ENCODE results near the gene KIF25.

The KIF25 gene

DNA sequence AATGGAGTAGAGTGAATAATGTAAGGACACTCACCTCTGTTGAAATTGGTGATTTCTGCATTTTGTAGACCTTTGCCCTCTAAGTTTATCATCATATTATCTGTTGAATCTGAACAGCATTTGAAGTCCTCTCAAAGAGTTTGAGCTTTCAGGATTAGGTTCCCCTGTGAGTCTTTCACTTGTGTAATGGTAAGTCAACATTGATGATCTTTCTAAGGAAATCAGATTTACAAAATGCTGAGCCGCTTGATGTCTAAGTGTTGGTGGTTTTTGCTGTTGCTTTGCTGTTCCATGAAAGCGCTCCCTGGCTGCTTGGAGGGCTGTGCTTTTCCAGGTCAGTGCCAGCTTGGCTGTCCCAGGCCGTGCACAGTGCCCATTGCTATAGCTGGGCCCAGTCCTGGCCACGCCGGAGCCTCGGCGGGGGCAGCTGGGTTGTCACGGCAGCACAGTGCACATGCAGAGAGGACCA is 33.8 kb upstream of the KIF25 start:
- TF ChIP-seq RAD21 (IDR thresholded peaks at IDR 0.05; ENCODE audit: low read depth) (no peak), TAF1 (IDR thresholded peaks at IDR 0.05; ENCODE audit: low read depth) (no peak), CREB1 (IDR thresholded peaks at IDR 0.05; ENCODE audit: low read depth) (no peak), NFIC (IDR thresholded peaks at IDR 0.05) (no peak), REST (IDR thresholded peaks at IDR 0.05; ENCODE audit: low read depth) (no peak), TCF12 (IDR thresholded peaks at IDR 0.05; ENCODE audit: low read depth) (no peak), YY1 (IDR thresholded peaks at IDR 0.05; ENCODE audit: low read depth) (no peak), FOXM1 (IDR thresholded peaks at IDR 0.05; ENCODE audit: borderline replicate concordance, low read depth) (no peak), MAX (IDR thresholded peaks at IDR 0.05) (no peak), TEAD4 (IDR thresholded peaks at IDR 0.05) (no peak), CEBPB (IDR thresholded peaks at IDR 0.05) (no peak), EP300 (IDR thresholded peaks at IDR 0.05; ENCODE audit: borderline replicate concordance) (no peak), ZBTB7A (IDR thresholded peaks at IDR 0.05; ENCODE audit: low read depth) (no peak), EGR1 (IDR thresholded peaks at IDR 0.05) (no peak)
- TF ChIP-seq, protein P1, sequence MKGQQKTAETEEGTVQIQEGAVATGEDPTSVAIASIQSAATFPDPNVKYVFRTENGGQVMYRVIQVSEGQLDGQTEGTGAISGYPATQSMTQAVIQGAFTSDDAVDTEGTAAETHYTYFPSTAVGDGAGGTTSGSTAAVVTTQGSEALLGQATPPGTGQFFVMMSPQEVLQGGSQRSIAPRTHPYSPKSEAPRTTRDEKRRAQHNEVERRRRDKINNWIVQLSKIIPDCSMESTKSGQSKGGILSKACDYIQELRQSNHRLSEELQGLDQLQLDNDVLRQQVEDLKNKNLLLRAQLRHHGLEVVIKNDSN (IDR thresholded peaks at IDR 0.05): no peak

DNA sequence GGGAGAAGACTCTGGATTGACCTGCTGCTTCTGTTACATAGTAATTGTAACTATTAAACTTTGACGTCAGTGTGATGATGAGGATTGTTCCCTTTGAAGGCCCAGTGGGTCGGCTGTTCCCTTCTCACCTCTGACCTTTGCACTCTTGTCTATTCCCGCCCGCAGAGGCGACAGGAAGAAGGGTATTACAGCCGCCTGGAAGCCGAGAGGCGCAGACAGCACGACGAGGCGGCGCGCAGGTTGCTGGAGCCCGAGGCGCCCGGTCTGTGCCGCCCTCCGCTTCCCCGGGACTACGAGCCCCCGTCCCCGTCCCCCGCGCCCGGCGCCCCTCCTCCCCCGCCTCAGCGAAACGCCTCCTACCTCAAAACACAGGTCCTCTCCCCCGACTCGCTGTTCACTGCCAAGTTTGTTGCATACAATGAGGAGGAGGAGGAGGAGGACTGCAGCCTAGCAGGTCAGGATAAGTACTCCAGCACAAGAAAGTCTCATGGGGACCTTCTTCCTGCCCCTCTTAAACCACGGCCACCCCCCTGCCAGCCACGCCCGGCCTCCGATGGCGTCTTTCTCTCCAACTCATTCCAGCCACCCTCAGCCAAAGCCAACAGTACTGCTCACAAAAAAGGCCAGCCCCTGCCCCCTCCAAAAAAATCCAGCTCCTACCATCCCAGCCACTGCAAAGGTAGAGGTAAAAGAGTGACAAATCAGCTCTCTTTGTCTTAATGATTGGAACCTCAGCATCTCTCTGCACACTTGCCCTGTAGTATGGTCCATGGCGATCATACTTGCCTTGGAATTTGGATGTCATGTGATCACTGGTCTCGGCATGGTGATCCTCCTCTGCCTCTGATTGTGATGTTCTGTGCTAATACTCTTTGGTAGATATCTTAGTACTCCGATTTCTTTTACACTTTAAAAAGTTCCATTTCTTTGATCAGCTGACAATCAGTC is 31.6 kb upstream of the KIF25 start:
- no peak for TF ChIP-seq REST (IDR thresholded peaks at IDR 0.05; ENCODE audit: low read depth)
- TF ChIP-seq NFIC (IDR thresholded peaks at IDR 0.05): no peak

DNA sequence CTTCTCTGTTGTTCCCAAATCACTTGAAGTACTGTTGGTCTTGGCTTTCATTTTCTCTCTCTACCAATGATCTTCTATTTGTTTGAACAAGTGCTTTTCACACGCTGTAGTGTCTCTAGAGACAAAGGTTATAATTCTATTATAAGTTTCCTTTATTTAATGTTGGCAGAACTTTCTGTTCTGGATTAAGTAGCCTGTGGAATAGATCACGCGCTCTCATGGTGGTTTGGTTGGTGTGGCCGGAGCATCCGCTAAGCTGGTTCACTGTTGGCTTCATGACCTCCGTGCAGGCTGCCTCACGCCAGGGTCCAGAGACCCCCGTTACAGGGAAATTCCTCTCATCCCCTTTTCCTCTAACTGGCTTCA is 30.9 kb upstream of the KIF25 start:
- TF ChIP-seq CEBPB (IDR thresholded peaks at IDR 0.05) (no peak), MAX (IDR thresholded peaks at IDR 0.05) (no peak), NFIC (IDR thresholded peaks at IDR 0.05) (no peak), EP300 (IDR thresholded peaks at IDR 0.05; ENCODE audit: borderline replicate concordance) (no peak), TCF12 (IDR thresholded peaks at IDR 0.05; ENCODE audit: low read depth) (no peak)

DNA sequence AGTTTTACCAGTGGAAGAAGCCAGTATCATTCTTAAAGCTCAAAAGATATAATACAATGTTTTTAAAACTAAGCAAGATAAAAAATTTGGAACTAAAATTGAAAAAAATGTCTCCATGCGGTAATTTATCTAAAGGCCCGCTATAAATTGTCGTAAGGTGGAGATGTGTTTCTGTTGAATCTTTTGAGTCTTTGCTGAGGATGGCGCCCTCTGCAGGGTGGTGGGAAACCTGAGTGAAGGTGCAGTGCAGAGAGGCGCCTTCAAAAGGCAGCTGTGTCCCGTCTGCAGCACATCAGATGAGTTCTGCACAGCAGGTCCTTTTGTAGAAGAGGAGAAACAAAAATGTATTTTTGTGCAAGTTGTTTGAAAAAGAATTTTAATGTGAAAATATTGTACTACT is 29.4 kb upstream of the KIF25 start:
- no peak for TF ChIP-seq FOXM1 (IDR thresholded peaks at IDR 0.05; ENCODE audit: borderline replicate concordance, low read depth)
- TF ChIP-seq TEAD4 (IDR thresholded peaks at IDR 0.05): no peak
- no peak for TF ChIP-seq TAF1 (IDR thresholded peaks at IDR 0.05; ENCODE audit: low read depth)
- peak; percentile 57 for TF ChIP-seq RAD21 (IDR thresholded peaks at IDR 0.05; ENCODE audit: low read depth)
- TF ChIP-seq EGR1 (IDR thresholded peaks at IDR 0.05): no peak
- TF ChIP-seq CREB1 (IDR thresholded peaks at IDR 0.05; ENCODE audit: low read depth): no peak
- no peak for TF ChIP-seq MAX (IDR thresholded peaks at IDR 0.05)

DNA sequence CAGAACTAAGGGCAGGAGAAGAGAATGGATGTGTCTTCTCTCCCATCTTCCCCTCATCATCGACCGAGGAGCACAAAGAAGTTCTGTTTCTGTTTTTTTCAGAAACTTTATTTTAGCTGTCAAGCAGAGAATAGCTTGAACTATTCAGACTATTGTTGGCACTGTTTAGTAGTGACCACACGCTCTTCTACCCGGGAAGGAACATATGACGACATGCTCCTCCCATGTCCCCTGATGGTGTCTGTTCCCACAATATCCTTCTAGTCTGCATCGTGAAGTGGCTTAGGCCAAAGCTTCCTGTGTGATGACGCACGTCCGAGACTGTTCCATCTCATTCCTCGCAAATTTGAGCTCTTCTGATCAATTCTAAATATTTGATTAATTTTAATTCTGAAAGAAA is 27.2 kb upstream of the KIF25 start:
- TF ChIP-seq RAD21 (IDR thresholded peaks at IDR 0.05; ENCODE audit: low read depth): no peak
- no peak for TF ChIP-seq EGR1 (IDR thresholded peaks at IDR 0.05)
- no peak for TF ChIP-seq TAF1 (IDR thresholded peaks at IDR 0.05; ENCODE audit: low read depth)
- TF ChIP-seq EP300 (IDR thresholded peaks at IDR 0.05; ENCODE audit: borderline replicate concordance): no peak
- no peak for TF ChIP-seq TEAD4 (IDR thresholded peaks at IDR 0.05)
- no peak for TF ChIP-seq CEBPB (IDR thresholded peaks at IDR 0.05)
- TF ChIP-seq, protein P1 (IDR thresholded peaks at IDR 0.05): no peak

DNA sequence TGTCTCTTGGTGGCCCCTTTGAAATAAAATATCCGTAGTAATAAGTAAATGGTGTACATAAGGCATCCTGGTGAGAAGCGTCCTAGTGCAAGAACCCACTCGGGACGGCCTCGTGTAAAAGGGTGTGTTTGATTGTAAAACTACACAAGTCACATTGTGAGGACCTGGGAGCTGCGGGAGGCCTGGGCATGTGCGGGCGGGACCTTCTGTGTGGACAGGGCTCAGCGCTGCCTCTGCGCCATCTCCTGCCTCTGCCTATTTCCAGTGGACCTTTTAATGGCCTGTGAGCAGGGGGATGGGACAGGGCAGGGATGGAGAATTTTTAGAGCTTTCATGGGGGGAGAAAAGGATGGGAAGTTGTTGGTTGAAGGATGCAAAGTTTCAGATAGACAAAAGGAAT is 25.3 kb upstream of the KIF25 start:
- TF ChIP-seq EGR1 (IDR thresholded peaks at IDR 0.05): no peak
- no peak for TF ChIP-seq REST (IDR thresholded peaks at IDR 0.05; ENCODE audit: low read depth)
- TF ChIP-seq YY1 (IDR thresholded peaks at IDR 0.05; ENCODE audit: low read depth): no peak
- no peak for TF ChIP-seq CREB1 (IDR thresholded peaks at IDR 0.05; ENCODE audit: low read depth)
- TF ChIP-seq TEAD4 (IDR thresholded peaks at IDR 0.05): no peak
- TF ChIP-seq ZBTB7A (IDR thresholded peaks at IDR 0.05; ENCODE audit: low read depth): no peak
- TF ChIP-seq, protein P1 (IDR thresholded peaks at IDR 0.05): no peak
- no peak for TF ChIP-seq TCF12 (IDR thresholded peaks at IDR 0.05; ENCODE audit: low read depth)
- TF ChIP-seq CEBPB (IDR thresholded peaks at IDR 0.05): no peak
- TF ChIP-seq FOXM1 (IDR thresholded peaks at IDR 0.05; ENCODE audit: borderline replicate concordance, low read depth): no peak
- no peak for TF ChIP-seq MAX (IDR thresholded peaks at IDR 0.05)
- TF ChIP-seq NFIC (IDR thresholded peaks at IDR 0.05): no peak
- TF ChIP-seq TAF1 (IDR thresholded peaks at IDR 0.05; ENCODE audit: low read depth): no peak
- TF ChIP-seq EP300 (IDR thresholded peaks at IDR 0.05; ENCODE audit: borderline replicate concordance): no peak
- no peak for TF ChIP-seq RAD21 (IDR thresholded peaks at IDR 0.05; ENCODE audit: low read depth)

All from Ishikawa (cell line).